DND-41 (cell line): Measurements from ENCODE around the gene INPP5F.

Source experiments
- CTCF ChIP-seq: IDR thresholded peaks from 2 replicates; pipeline ENCODE4 v1.5.1; 2012; ENCODE audit warnings: borderline replicate concordance, low read length, moderate library complexity, mild to moderate bottlenecking; ENCODE audit not compliant: poor library complexity, severe bottlenecking; ENCODE audit errors: extremely low read depth
- EZH2 ChIP-seq: IDR thresholded peaks from 3 replicates; pipeline ENCODE4 v1.6.1; 2012; ENCODE audit warnings: borderline replicate concordance, low read depth, mild to moderate bottlenecking, moderate library complexity, low read length, inconsistent platforms; ENCODE audit not compliant: severe bottlenecking

- no peak for TF ChIP-seq CTCF
- no peak for TF ChIP-seq EZH2
Measured at GRCh38 chr10:119735451-119735850, 9.6 kb downstream of the INPP5F start.
